Ishikawa (cell line): ENCODE results near the gene MYL11.

Experiments
- EGR1 ChIP-seq: IDR thresholded peaks from 2 replicates; pipeline ENCODE4 v1.6.1; 2012
- EP300 ChIP-seq: IDR thresholded peaks from 2 replicates; pipeline ENCODE4 v1.6.1; 2012; ENCODE audit warnings: borderline replicate concordance
- NFIC ChIP-seq: IDR thresholded peaks from 2 replicates; pipeline ENCODE4 v1.6.1; 2012
- TEAD4 ChIP-seq: IDR thresholded peaks from 2 replicates; pipeline ENCODE4 v1.6.1; 2012
- ZBTB7A ChIP-seq: IDR thresholded peaks from 2 replicates; pipeline ENCODE4 v1.6.1; 2012; ENCODE audit warnings: low read depth
- TF ChIP-seq, protein P1 (sequence below): IDR thresholded peaks from 2 replicates; pipeline ENCODE4 v1.6.1; 2012; ENCODE audit warnings: low read depth, mild to moderate bottlenecking
- TF ChIP-seq, protein P2 (sequence below): IDR thresholded peaks from 2 replicates; pipeline ENCODE4 v1.6.1; 2012

DNA sequence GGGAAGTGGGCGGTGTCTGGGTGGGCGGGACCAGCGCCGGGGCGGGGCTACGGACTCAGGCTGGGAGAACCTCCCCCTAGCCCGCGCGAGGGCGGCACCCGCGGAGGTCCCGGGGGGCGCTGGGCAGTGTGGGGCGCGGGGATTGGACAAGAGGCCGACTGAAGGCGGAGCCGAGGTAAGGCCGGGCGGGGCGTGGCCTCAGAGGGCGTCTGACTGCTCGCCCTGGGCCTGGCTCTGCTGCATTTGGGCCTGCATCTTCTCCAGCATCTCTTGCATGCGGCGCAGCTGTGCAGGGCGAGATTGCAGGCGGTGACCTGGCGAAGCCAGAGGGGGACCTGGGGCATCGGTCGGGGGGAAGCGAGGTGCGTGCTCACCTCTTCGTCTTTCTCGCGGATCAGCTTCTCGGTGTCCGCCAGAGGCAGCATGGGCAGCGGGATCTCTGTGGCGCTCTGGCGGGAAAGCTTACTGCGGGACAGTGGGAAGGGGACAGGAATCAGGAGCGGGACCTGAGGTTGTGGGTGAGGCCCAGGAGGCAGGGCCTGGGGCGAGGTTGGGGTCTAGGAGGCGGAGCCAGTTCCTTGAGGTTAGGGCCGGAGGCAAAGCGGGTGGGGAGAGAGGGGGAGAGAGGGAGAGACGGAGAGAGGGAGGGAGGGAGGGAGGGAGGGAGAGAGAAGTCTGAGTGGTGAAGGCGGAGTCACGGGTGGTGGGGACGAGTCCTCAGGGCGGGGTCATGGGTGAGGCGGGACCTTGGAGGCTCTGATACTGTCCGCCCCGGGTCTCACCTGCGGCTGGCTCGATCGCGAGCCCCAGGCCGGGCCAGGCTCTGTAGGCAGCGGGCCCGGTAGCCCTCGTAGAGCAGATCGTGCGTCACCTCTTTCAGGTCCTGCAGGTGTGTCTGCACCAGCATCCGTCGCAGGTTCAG, 3.9 kb downstream of the MYL11 start:
- TF ChIP-seq TEAD4 (no peak), EP300 (no peak), NFIC (no peak), EGR1 (no peak), ZBTB7A (no peak)
- TF ChIP-seq, protein P1, sequence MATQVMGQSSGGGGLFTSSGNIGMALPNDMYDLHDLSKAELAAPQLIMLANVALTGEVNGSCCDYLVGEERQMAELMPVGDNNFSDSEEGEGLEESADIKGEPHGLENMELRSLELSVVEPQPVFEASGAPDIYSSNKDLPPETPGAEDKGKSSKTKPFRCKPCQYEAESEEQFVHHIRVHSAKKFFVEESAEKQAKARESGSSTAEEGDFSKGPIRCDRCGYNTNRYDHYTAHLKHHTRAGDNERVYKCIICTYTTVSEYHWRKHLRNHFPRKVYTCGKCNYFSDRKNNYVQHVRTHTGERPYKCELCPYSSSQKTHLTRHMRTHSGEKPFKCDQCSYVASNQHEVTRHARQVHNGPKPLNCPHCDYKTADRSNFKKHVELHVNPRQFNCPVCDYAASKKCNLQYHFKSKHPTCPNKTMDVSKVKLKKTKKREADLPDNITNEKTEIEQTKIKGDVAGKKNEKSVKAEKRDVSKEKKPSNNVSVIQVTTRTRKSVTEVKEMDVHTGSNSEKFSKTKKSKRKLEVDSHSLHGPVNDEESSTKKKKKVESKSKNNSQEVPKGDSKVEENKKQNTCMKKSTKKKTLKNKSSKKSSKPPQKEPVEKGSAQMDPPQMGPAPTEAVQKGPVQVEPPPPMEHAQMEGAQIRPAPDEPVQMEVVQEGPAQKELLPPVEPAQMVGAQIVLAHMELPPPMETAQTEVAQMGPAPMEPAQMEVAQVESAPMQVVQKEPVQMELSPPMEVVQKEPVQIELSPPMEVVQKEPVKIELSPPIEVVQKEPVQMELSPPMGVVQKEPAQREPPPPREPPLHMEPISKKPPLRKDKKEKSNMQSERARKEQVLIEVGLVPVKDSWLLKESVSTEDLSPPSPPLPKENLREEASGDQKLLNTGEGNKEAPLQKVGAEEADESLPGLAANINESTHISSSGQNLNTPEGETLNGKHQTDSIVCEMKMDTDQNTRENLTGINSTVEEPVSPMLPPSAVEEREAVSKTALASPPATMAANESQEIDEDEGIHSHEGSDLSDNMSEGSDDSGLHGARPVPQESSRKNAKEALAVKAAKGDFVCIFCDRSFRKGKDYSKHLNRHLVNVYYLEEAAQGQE: no peak
- TF ChIP-seq, protein P2, sequence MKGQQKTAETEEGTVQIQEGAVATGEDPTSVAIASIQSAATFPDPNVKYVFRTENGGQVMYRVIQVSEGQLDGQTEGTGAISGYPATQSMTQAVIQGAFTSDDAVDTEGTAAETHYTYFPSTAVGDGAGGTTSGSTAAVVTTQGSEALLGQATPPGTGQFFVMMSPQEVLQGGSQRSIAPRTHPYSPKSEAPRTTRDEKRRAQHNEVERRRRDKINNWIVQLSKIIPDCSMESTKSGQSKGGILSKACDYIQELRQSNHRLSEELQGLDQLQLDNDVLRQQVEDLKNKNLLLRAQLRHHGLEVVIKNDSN: 0 out of 2 replicates have a peak, but pooled peaks have one; percentile 11
